ENCODE results near the gene ARL6IP4.

DNA sequence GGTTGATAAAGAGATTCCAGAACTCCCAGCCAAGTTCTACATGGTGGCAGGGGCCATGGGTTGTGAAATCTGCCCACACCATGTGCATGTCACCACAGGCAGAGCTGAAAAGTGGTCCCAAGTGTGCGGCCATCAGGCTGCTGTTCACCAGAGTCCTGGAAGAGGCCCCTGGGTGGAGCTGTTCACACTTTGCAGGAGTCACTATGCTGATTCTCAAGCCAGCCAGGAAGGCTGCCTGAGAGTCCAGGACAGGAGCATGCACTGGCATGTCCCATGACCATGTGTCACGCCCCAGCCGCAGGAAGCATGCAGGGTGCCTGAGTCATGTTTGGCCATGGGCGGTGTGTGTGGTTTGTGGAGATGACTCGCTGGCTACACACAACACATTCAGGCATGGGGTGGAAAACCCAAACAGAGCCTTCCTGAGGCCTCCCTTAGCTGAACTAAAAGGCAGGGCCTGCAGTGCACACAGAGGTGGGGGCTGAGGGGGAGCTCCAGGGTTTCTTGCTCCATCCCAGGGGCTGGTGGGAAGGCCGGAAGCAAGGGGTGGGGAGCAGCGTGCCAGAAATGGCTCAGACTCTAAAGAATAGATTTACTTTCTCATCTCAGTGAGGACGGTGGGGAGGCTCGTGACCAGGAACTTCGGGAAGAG, 33.7 kb upstream of the ARL6IP4 start:
- TF ChIP-seq POLR2A (IDR thresholded peaks at IDR 0.05), result no peak
- TF ChIP-seq, protein P1, sequence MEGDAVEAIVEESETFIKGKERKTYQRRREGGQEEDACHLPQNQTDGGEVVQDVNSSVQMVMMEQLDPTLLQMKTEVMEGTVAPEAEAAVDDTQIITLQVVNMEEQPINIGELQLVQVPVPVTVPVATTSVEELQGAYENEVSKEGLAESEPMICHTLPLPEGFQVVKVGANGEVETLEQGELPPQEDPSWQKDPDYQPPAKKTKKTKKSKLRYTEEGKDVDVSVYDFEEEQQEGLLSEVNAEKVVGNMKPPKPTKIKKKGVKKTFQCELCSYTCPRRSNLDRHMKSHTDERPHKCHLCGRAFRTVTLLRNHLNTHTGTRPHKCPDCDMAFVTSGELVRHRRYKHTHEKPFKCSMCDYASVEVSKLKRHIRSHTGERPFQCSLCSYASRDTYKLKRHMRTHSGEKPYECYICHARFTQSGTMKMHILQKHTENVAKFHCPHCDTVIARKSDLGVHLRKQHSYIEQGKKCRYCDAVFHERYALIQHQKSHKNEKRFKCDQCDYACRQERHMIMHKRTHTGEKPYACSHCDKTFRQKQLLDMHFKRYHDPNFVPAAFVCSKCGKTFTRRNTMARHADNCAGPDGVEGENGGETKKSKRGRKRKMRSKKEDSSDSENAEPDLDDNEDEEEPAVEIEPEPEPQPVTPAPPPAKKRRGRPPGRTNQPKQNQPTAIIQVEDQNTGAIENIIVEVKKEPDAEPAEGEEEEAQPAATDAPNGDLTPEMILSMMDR (IDR thresholded peaks at IDR 0.05), result no peak

Data from lower leg skin (tissue), 3 donors.